HEK293T (cell line): ENCODE measurements around the gene AGAP2.
A peak's percentile ranks its signal among the peaks of the same experiment; 100 is the strongest.

Experiments
- CTCF ChIA-PET: fragments of 350-600 bp; formaldehyde crosslinking; extraction: SDS; loops from one replicate; lab custom pipeline; 2021; ENCODE audit warnings: antibody characterized with exemption, inconsistent platforms; lab: Yijun Ruan, JAX
- POLR2A ChIA-PET: fragments of 350-600 bp; formaldehyde crosslinking; extraction: SDS; loops from one replicate; lab custom pipeline; 2020; ENCODE audit warnings: antibody characterized with exemption, inconsistent platforms; lab: Yijun Ruan, JAX
- DNase-seq: peaks from one replicate; pipeline ENCODE4 v3.0.0; 2012; ENCODE audit warnings: mixed read lengths; ENCODE audit errors: extremely low spot score
- ARNT ChIP-seq: fragments of 450-650 bp; IDR thresholded peaks from 2 replicates; pipeline ENCODE4 v1.6.1; 2017; ENCODE audit warnings: mild to moderate bottlenecking
- BHLHE40 ChIP-seq: fragments of 450-650 bp; IDR thresholded peaks from 2 replicates; pipeline ENCODE4 v1.6.1; 2016; ENCODE audit warnings: mild to moderate bottlenecking, moderate library complexity, borderline replicate concordance
- CTBP1 ChIP-seq: fragments of 450-650 bp; IDR thresholded peaks from 2 replicates; pipeline ENCODE4 v1.6.1; 2016; ENCODE audit warnings: borderline replicate concordance
- ELF4 ChIP-seq: fragments of 450-650 bp; IDR thresholded peaks from 2 replicates; pipeline ENCODE4 v1.6.1; 2017; ENCODE audit warnings: antibody characterized with exemption
- FOXA1 ChIP-seq: fragments of 450-650 bp; IDR thresholded peaks from 2 replicates; pipeline ENCODE4 v1.6.1; 2016; ENCODE audit warnings: mild to moderate bottlenecking
- FOXK2 ChIP-seq: fragments of 450-650 bp; IDR thresholded peaks from 2 replicates; pipeline ENCODE4 v1.6.1; 2016; ENCODE audit warnings: mild to moderate bottlenecking
- FOXM1 ChIP-seq: fragments of 450-650 bp; IDR thresholded peaks from 2 replicates; pipeline ENCODE4 v1.6.1; 2017; ENCODE audit warnings: mild to moderate bottlenecking, borderline replicate concordance
- HDGF ChIP-seq: fragments of 450-650 bp; IDR thresholded peaks from 2 replicates; pipeline ENCODE4 v1.6.1; 2017; ENCODE audit warnings: antibody characterized with exemption, borderline replicate concordance
- L3MBTL2 ChIP-seq: fragments of 450-650 bp; conservative IDR thresholded peaks from 2 replicates; pipeline ENCODE4 v1.6.1; 2016; ENCODE audit warnings: mild to moderate bottlenecking
- LEF1 ChIP-seq: fragments of 450-650 bp; IDR thresholded peaks from 2 replicates; pipeline ENCODE4 v1.6.1; 2017; ENCODE audit warnings: mild to moderate bottlenecking, borderline replicate concordance
- NFRKB ChIP-seq: fragments of 450-650 bp; IDR thresholded peaks from 2 replicates; pipeline ENCODE4 v1.6.1; 2016; ENCODE audit warnings: mild to moderate bottlenecking, moderate library complexity
- PKNOX1 ChIP-seq: fragments of 450-650 bp; IDR thresholded peaks from 2 replicates; pipeline ENCODE4 v1.6.1; 2016
- SP1 ChIP-seq: fragments of 450-650 bp; IDR thresholded peaks from 2 replicates; pipeline ENCODE4 v1.6.1; 2017
- SUZ12 ChIP-seq: fragments of 450-650 bp; IDR thresholded peaks from 2 replicates; pipeline ENCODE4 v1.6.1; 2016; ENCODE audit warnings: mild to moderate bottlenecking
- TARDBP ChIP-seq: fragments of 450-650 bp; IDR thresholded peaks from 2 replicates; pipeline ENCODE4 v1.6.1; 2016
- ZNF384 ChIP-seq: fragments of 450-650 bp; IDR thresholded peaks from 2 replicates; pipeline ENCODE4 v1.6.1; 2016

Gene AGAP2

GRCh38 chr12:57757771-57758170, 19.2 kb upstream of the AGAP2 start:
- no peak for TF ChIP-seq HDGF
- no peak for TF ChIP-seq SUZ12
- TF ChIP-seq PKNOX1, result no peak
- TF ChIP-seq ARNT, result no peak
- no peak for TF ChIP-seq FOXM1
- TF ChIP-seq CTBP1, result no peak
- no peak for TF ChIP-seq FOXA1
- DNase-seq, result no peak
- POLR2A ChIA-PET, result no interaction called here
- CTCF ChIA-PET, result no interaction called here

GRCh38 chr12:57756406-57757341, 18.1 kb upstream of the AGAP2 start:
- ChIA-PET POLR2A (interaction anchor here (0.6 to 2.0 kb wide), 6 partner anchors 9 to 26 kb away, joined by 3 to 14 read pairs (median 6); partner anchors contain the start of genes EEF1AKMT3, METTL1, TSFM and TSPAN31), CTCF (interaction anchor here (0.6 to 1.8 kb wide), 13 partner anchors 10 to 322 kb away, joined by 3 to 17 read pairs (median 3); partner anchors contain the start of genes CYP27B1, EEF1AKMT3 and TSPAN31)
- peak; percentile 78 for DNase-seq
- TF ChIP-seq TARDBP (no peak), PKNOX1 (peak; percentile 53)

GRCh38 chr12:57755454-57756372, 17.2 kb upstream of the AGAP2 start:
- ChIA-PET POLR2A (interaction anchor here (1.3 to 2.0 kb wide), 4 partner anchors 11 to 27 kb away, joined by 4 to 14 read pairs (median 8); partner anchors contain the start of genes EEF1AKMT3, METTL1, TSFM and TSPAN31), CTCF (interaction anchor here (0.8 to 1.8 kb wide), 3 partner anchors 11 to 29 kb away, joined by 3 to 17 read pairs (median 5); partner anchors contain the start of gene CYP27B1)
- TF ChIP-seq L3MBTL2 (no peak), FOXK2 (no peak), SUZ12 (no peak), FOXA1 (no peak), ZNF384 (no peak), CTBP1 (no peak), TARDBP (no peak), ARNT (no peak), SP1 (no peak), ELF4 (no peak), BHLHE40 (no peak), FOXM1 (no peak), HDGF (no peak), NFRKB (no peak), LEF1 (no peak), PKNOX1 (no peak)
- no peak for DNase-seq

GRCh38 chr12:57755194-57755453, 16.6 kb upstream of the AGAP2 start:
- POLR2A ChIA-PET, result interaction anchor here (1.7 kb wide), 2 partner anchors 11 to 17 kb away, joined by 7 to 8 read pairs; partner anchors contain the start of genes EEF1AKMT3, METTL1 and TSPAN31
- DNase-seq, result no peak
- CTCF ChIA-PET, result no interaction called here
- no peak for TF ChIP-seq CTBP1
- TF ChIP-seq BHLHE40, result no peak

- no peak for TF ChIP-seq FOXM1
- 0 out of 2 replicates have a peak, but pooled peaks have one; percentile 37 for TF ChIP-seq CTBP1
- peak; percentile 48 for DNase-seq
- ChIA-PET POLR2A (interaction anchor here (0.7 to 1.7 kb wide), 4 partner anchors 10 to 18 kb away, joined by 4 to 8 read pairs (median 6); partner anchors contain the start of genes EEF1AKMT3, METTL1 and TSPAN31), CTCF (no interaction called here)
Measured at GRCh38 chr12:57754411-57755193, 16.1 kb upstream of the AGAP2 start, which contains the start of gene MARCHF9. Gene MARCHF9 (plus strand): TSS chr12:57755103. CDS start chr12:57755529, 426 bp downstream.
